Transverse colon (tissue), 3 donors: Measurements from ENCODE around the gene APIP.

ENCODE experiments used
- POLR2A ChIP-seq: fragments of 450-650 bp; IDR thresholded peaks from one replicate; pipeline ENCODE4 v1.6.1; 2016; ENCODE audit warnings: antibody characterized with exemption, mild to moderate bottlenecking, moderate library complexity
- TF ChIP-seq, protein P1 (sequence below), 5 experiments: fragments of 200-600 bp in 3 of 5; fragments of 450-650 bp in 2 of 5; sonication (generic) in 3 of 5; IDR thresholded peaks; 1 replicate in 2 of 5; 2 replicates in 3 of 5; pipeline ENCODE4 v1.5.1; 2016 to 2017; ENCODE audit warnings: antibody characterized with exemption in 5 of 5, inconsistent platforms in 3 of 5, mild to moderate bottlenecking in 2 of 5, moderate library complexity in 1 of 5

- TF ChIP-seq POLR2A: no peak
- TF ChIP-seq, protein P1, sequence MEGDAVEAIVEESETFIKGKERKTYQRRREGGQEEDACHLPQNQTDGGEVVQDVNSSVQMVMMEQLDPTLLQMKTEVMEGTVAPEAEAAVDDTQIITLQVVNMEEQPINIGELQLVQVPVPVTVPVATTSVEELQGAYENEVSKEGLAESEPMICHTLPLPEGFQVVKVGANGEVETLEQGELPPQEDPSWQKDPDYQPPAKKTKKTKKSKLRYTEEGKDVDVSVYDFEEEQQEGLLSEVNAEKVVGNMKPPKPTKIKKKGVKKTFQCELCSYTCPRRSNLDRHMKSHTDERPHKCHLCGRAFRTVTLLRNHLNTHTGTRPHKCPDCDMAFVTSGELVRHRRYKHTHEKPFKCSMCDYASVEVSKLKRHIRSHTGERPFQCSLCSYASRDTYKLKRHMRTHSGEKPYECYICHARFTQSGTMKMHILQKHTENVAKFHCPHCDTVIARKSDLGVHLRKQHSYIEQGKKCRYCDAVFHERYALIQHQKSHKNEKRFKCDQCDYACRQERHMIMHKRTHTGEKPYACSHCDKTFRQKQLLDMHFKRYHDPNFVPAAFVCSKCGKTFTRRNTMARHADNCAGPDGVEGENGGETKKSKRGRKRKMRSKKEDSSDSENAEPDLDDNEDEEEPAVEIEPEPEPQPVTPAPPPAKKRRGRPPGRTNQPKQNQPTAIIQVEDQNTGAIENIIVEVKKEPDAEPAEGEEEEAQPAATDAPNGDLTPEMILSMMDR (IDR thresholded peaks at IDR 0.05): no peak
These were observed 5.0 kb upstream of the APIP start for GRCh38 chr11:34921156-34921555.
